Stimulated activated CD4-positive, alpha-beta T cell treated with anti-CD3 and anti-CD28 coated beads, Interleukin-15, amount 100 ng/mL, for 48 hours (primary cell): ENCODE data around the gene SHISA5.
"Not testable (repeated sequence)": the region's sequence is repeated elsewhere in the genome, so short reads cannot be mapped to it uniquely, and the experiment has no call there.

Source experiments
- DNase-seq, 2 donors: peaks; one replicate each; pipeline ENCODE4 v3.0.0-alpha.2; 2020; ENCODE audit warnings: low read depth in 2 of 2

Gene SHISA5

GRCh38 chr3:48519277-48519643 lies 15.3 kb upstream of the SHISA5 start:
- DNase-seq = no peak

DNA sequence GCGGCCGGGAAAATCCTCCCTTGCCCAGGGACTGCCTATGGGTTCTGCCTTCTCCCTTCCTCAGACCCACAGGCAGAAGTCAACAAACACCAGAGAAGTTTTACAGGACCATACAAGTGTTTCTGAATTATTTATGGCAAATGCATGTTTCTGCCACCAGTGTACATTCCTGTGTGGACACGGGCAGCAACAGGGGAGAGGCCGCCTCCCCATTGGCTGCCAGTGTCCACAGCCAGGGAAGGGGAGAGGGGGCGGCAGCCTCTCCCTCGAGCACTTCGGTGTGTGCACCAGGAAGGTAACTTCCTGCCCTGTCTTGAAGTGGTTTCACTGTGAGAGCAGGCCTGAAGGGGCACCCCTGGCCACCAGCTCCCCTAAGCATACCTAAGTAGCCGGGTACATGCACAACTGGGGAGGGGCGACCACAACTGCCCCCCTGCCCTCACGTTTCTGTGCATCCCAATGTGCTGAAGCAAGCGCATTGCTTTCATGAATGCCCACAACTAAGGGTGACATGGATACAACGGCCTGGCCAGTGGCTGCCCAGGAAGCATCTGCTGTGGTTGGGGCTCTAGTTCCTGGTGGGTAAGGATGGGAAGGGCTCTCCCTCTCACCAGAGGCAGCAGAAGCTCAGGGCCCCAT lies 14.8 kb upstream of the SHISA5 start:
- no peak for DNase-seq

DNA sequence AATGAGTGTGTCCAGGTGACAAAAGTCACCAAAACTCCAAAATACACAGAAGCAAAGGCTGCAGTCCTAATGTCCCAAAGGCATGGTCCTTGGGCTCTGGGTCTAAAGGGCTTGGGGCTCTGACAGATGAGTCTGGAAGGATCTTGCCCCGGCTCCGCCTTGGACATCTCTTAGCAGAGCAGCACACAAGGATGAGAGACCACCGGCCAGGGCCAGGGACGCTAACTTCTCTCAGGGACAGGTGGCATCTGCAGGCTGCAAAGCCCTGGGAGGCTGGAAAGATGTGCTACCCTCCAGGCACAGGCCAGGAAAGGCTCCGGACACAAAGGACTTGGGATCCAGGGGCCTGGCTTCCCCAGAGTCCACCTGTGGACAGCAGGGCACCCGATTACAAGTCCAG lies 14.1 kb upstream of the SHISA5 start:
- no peak for DNase-seq

DNA sequence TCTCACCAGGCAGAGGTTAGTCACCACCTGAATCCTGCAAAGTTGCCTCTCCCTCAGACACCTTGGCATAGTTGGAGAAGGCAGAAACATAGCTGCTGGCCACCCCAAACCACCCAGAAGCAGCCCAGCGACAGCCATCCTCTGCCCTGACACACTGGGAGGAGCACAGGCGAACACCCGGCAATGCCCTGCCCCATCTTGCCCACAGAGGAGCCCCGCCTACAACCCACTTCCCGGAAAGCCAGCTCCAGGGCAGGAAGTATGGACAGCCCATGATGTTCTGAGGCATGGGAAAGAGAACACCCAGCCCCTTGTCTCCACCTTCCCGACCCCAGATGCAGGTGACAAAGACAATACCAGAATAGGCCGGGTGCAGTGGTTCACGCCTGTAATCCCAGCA lies 12.6 kb upstream of the SHISA5 start:
- no peak for DNase-seq

GRCh38 chr3:48514431-48515227 lies 10.7 kb upstream of the SHISA5 start:
- DNase-seq = no peak

- DNase-seq = no peak
Measured at GRCh38 chr3:48511551-48511950, 7.6 kb upstream of the SHISA5 start.

- peak; percentile 44 to 47 for DNase-seq
Measured at GRCh38 chr3:48507256-48508061, 3.5 kb upstream of the SHISA5 start.

- DNase-seq = no peak
Measured at GRCh38 chr3:48505968-48506504, 2.1 kb upstream of the SHISA5 start.

GRCh38 chr3:48505146-48505545 lies 1.2 kb upstream of the SHISA5 start:
- no peak for DNase-seq

GRCh38 chr3:48503401-48504050 lies 448 bp downstream of the SHISA5 start:
- no peak for DNase-seq

DNA sequence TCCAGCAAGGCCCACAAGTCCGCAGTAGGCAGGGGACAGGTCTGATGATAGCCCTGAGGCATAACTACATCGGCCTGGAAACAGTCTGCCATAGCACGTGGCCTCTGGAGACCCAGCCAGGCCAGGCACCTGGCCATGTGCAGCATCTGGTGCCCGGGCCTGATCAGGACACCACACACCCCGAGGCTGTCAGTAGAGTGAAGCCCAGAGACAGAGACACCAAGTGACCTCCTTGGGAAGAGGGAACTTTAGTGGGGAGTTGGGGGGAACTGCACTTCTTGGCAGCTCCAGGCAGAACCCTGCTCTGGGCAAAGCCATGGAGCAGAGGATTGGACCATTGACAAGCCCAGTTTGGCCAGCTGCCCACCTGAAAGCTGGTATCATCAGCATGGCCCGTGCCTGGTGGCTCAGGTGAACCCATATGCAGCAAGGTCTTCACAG lies 1.2 kb downstream of the SHISA5 start:
- no peak for DNase-seq

- no peak for DNase-seq
Measured at GRCh38 chr3:48502121-48502520, 1.9 kb downstream of the SHISA5 start.

- DNase-seq = no peak
Measured at GRCh38 chr3:48501196-48501595, 2.8 kb downstream of the SHISA5 start.

DNA sequence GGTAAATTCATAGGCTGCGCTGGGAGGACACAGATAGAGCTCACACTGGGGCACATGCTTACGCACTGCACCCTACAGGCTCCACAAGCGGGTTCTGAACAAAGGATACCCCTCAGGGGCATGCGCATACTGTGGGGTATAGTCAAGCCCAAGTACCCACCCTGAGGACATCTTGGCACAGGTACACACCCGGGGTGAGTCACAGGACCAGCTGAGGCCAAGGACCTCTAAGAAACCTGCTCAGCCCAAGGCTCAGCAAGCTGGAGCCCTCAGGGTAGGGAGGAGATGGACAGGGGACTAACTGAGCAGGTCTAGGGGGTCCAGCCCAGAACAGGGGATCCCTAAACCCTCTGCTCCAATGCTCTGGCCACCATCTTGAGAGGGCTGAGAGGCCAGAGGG lies 3.3 kb downstream of the SHISA5 start:
- DNase-seq = no peak

DNA sequence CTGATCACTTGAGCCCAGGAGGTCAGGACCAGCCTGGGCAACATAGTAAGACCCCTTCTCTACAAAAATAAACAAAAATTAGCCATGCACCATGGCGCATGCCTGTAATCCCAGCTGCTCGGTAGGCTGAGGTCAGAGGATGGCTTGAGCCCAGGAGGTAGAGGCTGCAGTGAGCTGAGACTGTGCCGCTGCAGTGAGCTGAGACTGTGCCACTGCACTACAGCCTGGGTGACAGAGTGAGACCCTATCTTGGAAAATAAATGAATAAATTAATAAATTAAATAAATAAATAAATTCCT lies 10.8 kb downstream of the SHISA5 start:
- DNase-seq = no peak

- no peak for DNase-seq
Measured at GRCh38 chr3:48492461-48493202, 11.3 kb downstream of the SHISA5 start.

DNA sequence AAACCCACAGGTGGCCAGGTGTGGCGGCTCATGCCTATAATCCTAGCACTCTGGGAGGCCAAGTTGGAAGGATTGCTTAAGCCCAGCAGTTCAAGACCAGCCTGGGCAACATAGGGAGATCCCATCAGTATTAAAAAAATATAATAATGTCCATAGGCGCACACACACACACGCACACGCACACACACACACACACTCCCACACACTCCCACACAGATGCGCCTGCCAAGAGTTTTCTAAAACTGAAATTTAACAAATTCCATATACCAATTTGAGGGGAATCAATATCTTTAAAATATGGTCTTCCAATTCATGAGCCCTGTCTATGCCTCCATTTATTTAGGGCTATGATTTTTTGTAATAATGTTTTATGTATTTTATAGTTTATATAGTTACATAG lies 17.0 kb downstream of the SHISA5 start:
- DNase-seq = no peak

DNA sequence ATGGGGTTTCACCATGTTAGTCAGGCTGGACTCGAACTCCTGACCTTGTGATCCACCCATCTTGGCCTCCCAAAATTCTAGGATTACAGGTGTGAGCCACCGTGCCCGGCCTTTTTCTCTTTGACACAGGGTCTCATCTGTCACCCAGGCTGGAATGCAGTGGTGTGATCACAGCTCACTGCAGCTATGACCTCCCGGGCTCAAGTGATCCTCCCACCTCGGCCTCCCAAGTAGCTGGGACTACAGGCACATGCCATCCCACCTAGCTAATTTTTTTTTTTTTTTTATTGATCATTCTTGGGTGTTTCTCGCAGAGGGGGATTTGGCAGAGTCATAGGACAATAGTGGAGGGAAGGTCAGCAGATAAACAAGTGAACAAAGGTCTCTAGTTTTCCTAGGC lies 21.2 kb downstream of the SHISA5 start:
- not testable (repeated sequence) for DNase-seq

DNA sequence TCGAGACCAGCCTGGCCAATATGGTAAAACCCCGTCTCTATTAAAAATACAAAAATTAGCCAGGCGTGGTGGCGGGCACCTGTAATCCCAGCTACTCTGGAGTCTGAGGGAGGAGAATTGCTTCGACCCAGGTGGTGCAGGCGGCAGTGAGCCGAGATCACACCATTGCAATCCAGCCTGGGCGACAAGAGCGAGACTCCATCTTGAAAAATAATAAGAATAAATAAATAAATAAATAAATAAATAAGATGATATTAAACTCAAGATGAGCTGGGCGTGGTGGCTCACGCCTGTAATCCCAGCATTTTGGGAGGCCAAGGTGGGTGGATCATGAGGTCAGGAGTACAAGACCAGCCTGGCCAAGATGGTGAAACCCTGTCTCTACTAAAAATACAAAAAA lies 23.1 kb downstream of the SHISA5 start:
- not testable (repeated sequence) for DNase-seq

DNA sequence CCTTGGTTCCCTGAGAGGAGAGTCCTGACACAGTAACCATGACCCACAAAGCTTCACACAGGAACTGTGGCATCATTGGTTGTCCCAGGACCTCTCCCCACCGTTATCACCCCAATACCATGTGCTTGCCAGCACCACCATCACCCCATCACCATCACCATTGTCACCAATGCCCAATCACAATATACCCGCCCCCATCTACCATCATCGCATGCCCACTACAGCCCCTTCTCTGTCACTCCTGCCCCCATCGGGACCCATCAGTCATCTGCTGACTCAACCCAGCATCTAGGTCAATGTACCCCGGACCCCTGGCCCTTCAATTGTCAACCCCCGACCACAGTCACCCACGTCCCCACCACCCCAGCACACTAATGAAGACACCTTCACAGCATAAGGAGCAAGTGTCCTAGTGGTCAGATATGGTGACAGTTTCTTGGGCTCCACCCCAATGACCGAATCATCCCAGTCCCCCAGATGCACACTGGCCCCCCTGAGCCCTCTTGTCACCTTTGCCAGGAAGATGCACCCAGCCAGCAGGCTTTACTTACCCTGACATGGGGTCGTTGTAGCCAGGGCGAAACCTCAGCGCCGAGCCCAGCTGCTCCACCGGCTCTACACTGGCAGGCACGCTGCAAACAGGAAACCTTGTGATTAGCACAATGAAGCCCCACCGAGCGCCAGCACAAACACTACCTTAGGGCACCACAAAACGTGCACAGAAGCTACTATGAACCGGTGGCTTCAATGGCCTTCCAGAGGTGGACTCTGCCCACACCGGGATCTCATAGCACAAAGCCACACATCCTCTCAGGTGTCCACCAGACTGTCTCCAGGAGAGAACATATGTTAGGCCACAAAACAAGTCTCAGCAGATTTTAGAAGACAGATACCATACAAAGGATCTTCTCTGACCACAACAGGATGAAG lies 25.1 kb downstream of the SHISA5 start:
- no peak for DNase-seq
